ENCODE results near the gene VSTM2L.

DNA sequence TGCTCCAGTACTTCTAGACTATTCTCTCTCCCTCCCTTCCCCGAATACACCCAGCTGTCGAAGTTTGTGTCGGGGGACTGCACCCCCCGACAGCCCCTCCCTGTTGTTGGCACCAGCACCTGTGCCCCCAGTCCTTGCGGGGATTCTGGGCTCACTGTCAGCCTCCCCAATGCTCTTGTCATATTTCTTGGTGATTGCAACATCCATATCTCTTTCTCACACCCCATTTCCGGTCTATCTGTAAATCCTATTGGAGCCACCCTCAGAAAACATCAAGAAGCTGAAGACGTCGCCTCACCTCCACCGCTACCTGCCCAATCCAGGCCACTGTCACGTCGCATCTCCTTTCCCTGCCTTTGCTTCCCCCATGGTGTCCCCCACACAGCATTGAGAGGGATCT is 32.6 kb upstream of the VSTM2L start:
- TF ChIP-seq, protein P1, sequence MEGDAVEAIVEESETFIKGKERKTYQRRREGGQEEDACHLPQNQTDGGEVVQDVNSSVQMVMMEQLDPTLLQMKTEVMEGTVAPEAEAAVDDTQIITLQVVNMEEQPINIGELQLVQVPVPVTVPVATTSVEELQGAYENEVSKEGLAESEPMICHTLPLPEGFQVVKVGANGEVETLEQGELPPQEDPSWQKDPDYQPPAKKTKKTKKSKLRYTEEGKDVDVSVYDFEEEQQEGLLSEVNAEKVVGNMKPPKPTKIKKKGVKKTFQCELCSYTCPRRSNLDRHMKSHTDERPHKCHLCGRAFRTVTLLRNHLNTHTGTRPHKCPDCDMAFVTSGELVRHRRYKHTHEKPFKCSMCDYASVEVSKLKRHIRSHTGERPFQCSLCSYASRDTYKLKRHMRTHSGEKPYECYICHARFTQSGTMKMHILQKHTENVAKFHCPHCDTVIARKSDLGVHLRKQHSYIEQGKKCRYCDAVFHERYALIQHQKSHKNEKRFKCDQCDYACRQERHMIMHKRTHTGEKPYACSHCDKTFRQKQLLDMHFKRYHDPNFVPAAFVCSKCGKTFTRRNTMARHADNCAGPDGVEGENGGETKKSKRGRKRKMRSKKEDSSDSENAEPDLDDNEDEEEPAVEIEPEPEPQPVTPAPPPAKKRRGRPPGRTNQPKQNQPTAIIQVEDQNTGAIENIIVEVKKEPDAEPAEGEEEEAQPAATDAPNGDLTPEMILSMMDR (IDR thresholded peaks at IDR 0.05), result no peak
- TF ChIP-seq POLR2A (IDR thresholded peaks at IDR 0.05), result no peak
